ENCODE measurements around the gene CCDC106. TPM values are rescaled to one million over a fixed set of nuclear protein-coding genes. Genes with fewer than 3 reads are reported as not detected.

The CCDC106 gene
- total RNA-seq, 3 donors from 2014 or later (not counting 1 experiment from before 2014, with no cell fraction given), result 2.0 to 3.2 (median 3.2) TPM

- intact Hi-C loops (cut with micrococcal nuclease), result no loop called here
- Mint-ChIP-seq H3K27me3 (ENCODE audit: low read depth in 2 of 2) (no peaks in the 10 kb centered on the region), H3K4me3 (no peak overlapping the region), H3K4me1 (peaks cover 14 to 31% of the 10 kb centered on the region in 2 donors), H3K9me3 (no peaks in the 10 kb centered on the region), H3K27ac (no peak overlapping the region), H3K36me3 (no peaks in the 10 kb centered on the region)
- TF ChIP-seq CTCF (IDR thresholded peaks at IDR 0.05), result no peak
- no peak for ATAC-seq
- H3K4me1 ChIP-seq (ENCODE audit: control insufficient read depth, insufficient read depth, low read length), result peaks cover 21% of the 10 kb centered on the region
- no peak for DNase-seq
- H3K9me3 ChIP-seq (ENCODE audit: control insufficient read depth, insufficient read depth, low read length), result no peaks in the 10 kb centered on the region
- H3K4me3 ChIP-seq (ENCODE audit: low read length), result no peak overlapping the region
- no peaks in the 10 kb centered on the region for H3K27me3 ChIP-seq (ENCODE audit: control insufficient read depth, insufficient read depth, low read length)
- H3K36me3 ChIP-seq (ENCODE audit: control insufficient read depth, insufficient read depth, low read length), result peaks cover 4% of the 10 kb centered on the region
- WGBS (ENCODE audit: insufficient coverage), result 98% methylated on average over 40 of the region's 40 CpGs
- no peak overlapping the region for H3K27ac ChIP-seq (ENCODE audit: low read length)
Observed at GRCh38 chr19:55622242-55622969, 25.6 kb upstream of the CCDC106 start.

DNA sequence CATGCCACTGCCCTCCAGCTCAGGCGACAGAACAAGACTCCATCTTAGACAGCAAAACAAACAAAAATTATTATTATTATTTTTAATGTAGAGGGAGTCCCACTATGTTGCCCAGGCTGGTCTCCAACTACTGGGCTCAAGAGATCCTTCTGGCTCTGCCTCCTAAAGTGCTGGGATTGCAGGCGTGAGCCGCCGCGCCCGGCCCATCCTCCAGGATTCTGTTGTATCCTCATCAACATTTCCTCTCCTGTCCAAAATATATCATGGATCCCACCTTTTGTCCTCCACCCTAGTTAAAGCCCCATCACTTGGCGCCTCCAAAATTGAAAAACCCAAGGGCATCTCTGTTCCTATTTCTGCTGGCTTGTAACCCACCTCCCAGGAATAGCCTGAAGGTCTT lies 24.9 kb upstream of the CCDC106 start:
- ATAC-seq (no peak), DNase-seq (no peak)
- no peak for TF ChIP-seq CTCF (IDR thresholded peaks at IDR 0.05)
- no peaks in the 10 kb centered on the region for H3K9me3 ChIP-seq (ENCODE audit: control insufficient read depth, insufficient read depth, low read length)
- H3K27ac ChIP-seq (ENCODE audit: low read length), result no peak overlapping the region
- WGBS (ENCODE audit: insufficient coverage), result 98% methylated on average over 6 of the region's 7 CpGs
- H3K9me3 Mint-ChIP-seq, result no peaks in the 10 kb centered on the region
- H3K36me3 ChIP-seq (ENCODE audit: control insufficient read depth, insufficient read depth, low read length), result no peaks in the 10 kb centered on the region
- H3K4me3 Mint-ChIP-seq, result no peak overlapping the region
- no peaks in the 10 kb centered on the region for H3K27me3 Mint-ChIP-seq (ENCODE audit: low read depth in 2 of 2)
- no peak overlapping the region for H3K4me3 ChIP-seq (ENCODE audit: low read length)
- H3K4me1 Mint-ChIP-seq, result peaks cover 14 to 31% of the 10 kb centered on the region in 2 donors
- peak overlapping the region; percentile 88 to 98 for H3K27ac Mint-ChIP-seq
- no peaks in the 10 kb centered on the region for H3K36me3 Mint-ChIP-seq
- intact Hi-C loops (cut with micrococcal nuclease), result no loop called here
- peaks cover 21% of the 10 kb centered on the region for H3K4me1 ChIP-seq (ENCODE audit: control insufficient read depth, insufficient read depth, low read length)
- no peaks in the 10 kb centered on the region for H3K27me3 ChIP-seq (ENCODE audit: control insufficient read depth, insufficient read depth, low read length)

- H3K27ac ChIP-seq (ENCODE audit: low read length), result peak overlapping the region; percentile 40
- H3K27ac Mint-ChIP-seq, result peak overlapping the region; percentile 88 to 98
- intact Hi-C loops (cut with micrococcal nuclease), result no loop called here
- DNase-seq (no peak), ATAC-seq (no peak)
- WGBS (ENCODE audit: insufficient coverage), result 94% methylated on average over 6 of the region's 7 CpGs
- no peaks in the 10 kb centered on the region for H3K27me3 ChIP-seq (ENCODE audit: control insufficient read depth, insufficient read depth, low read length)
- peaks cover 20% of the 10 kb centered on the region for H3K4me1 ChIP-seq (ENCODE audit: control insufficient read depth, insufficient read depth, low read length)
- H3K9me3 Mint-ChIP-seq, result no peaks in the 10 kb centered on the region
- no peaks in the 10 kb centered on the region for H3K9me3 ChIP-seq (ENCODE audit: control insufficient read depth, insufficient read depth, low read length)
- H3K36me3 ChIP-seq (ENCODE audit: control insufficient read depth, insufficient read depth, low read length), result no peaks in the 10 kb centered on the region
- TF ChIP-seq CTCF (IDR thresholded peaks at IDR 0.05), result no peak
- no peak overlapping the region for H3K4me3 ChIP-seq (ENCODE audit: low read length)
- H3K4me3 Mint-ChIP-seq, result no peak overlapping the region
- no peaks in the 10 kb centered on the region for H3K36me3 Mint-ChIP-seq
- no peaks in the 10 kb centered on the region for H3K27me3 Mint-ChIP-seq (ENCODE audit: low read depth in 2 of 2)
- peaks cover 14 to 29% of the 10 kb centered on the region in 2 donors for H3K4me1 Mint-ChIP-seq
Observed at GRCh38 chr19:55623561-55623960, 24.5 kb upstream of the CCDC106 start.
